Measurements from ENCODE around the gene ZNF558.
"Not testable (repeated sequence)": the region's sequence is repeated elsewhere in the genome, so short reads cannot be mapped to it uniquely, and the experiment has no call there.

The ZNF558 gene

DNA sequence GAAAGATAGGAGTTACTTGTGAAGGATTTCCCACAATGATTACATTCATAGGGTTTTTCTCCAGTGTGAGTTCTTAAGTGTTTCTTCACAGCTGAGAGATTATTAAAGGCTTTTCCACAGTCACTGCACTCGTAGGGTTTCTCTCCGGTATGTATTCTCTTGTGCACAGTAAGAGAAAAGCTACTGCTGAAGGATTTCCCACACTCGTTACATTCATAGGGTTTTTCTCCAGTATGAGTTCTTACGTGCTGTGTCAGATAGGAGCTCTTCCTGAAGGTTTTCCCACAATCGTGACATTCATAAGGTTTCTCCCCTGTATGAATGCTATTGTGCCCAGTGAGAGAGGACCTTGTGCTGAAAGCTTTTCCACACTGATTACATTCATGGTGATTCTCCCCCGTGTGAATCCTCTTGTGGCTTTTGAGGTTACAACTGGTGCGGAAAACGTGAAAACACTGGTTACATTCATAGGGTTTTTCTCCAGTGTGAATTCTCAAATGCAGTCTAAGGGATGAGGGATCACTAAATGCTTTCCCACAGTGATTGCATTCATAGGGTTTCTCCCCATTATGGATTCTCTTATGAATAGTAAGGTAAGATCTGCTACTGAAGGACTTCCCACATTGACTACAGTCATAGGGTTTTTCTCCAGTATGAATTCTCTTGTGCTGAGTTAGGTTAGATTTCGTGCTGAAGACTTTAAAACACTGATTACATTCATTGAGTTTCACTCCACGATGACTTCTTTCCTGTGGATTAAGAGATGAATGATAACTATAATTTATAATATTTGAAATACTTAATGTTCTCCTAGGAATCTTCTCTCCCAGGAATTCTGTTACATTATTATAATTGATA is 20.6 kb downstream of the ZNF558 start:
- no peak for DNase-seq (ENCODE audit: low read depth in 2 of 3, low spot score in 2 of 3)

- no peak for DNase-seq (ENCODE audit: low read depth in 2 of 3, low spot score in 2 of 3)
Observed at GRCh38 chr19:8806661-8807060, 25.4 kb downstream of the ZNF558 start.

- DNase-seq (ENCODE audit: low read depth in 2 of 3, low spot score in 2 of 3) = no peak
Observed at GRCh38 chr19:8794823-8795222, 37.3 kb downstream of the ZNF558 start.

- not testable (repeated sequence) for DNase-seq (ENCODE audit: low read depth in 2 of 3, low spot score in 2 of 3)
Observed at GRCh38 chr19:8773587-8773986, 58.5 kb downstream of the ZNF558 start.

GRCh38 chr19:8769265-8769664 is 62.8 kb downstream of the ZNF558 start:
- DNase-seq (ENCODE audit: low read depth in 2 of 3, low spot score in 2 of 3) = not testable (repeated sequence)

DNA sequence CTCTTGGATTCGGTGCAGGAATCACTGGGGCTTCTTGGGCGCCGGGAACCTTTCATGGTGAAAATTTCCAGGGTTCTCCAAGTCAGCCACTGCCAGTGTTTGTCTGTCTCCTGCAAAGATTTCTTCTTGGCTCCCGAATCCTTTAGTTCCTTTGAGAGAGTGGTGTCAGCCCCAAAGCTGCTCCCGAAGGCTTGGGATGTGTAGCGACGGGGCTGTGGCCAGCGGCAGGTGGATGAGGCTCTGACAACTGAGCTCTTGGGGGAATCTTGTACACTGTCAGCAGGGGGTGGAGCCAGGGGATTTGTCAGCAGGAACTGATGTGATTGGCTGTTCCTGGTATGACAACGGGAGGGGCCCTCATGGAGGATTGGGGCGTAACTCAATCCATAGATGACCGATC is 64.8 kb downstream of the ZNF558 start:
- DNase-seq (ENCODE audit: low read depth in 2 of 3, low spot score in 2 of 3) = not testable (repeated sequence)

All from activated CD8-positive, alpha-beta memory T cell treated with anti-CD3 and anti-CD28 coated beads for 48 hours (primary cell).